PC-3 (cell line): ENCODE data around the gene MAPK1. TPM values are rescaled to one million over a fixed set of nuclear protein-coding genes. Genes with fewer than 3 reads are reported as not detected.
"Not testable (repeated sequence)": the region's sequence is repeated elsewhere in the genome, so short reads cannot be mapped to it uniquely, and the experiment has no call there.

ENCODE experiments used
- ATAC-seq: fragments of 200-7000 bp; cut with Tn5 transposase; 2 replicates; pipeline ENCODE4 v1.9.1; 2020; ENCODE audit warnings: mild to moderate bottlenecking, moderate library complexity
- BruUV-seq: library from RNA; stranded (reverse); fragments of 400-500 nt; replicated peaks from 2 replicates; lab custom pipeline; 2021; lab: Mats Ljungman, UMichigan
- CTCF ChIA-PET: fragments of 300-600 bp; sonication (Branson Sonifier 250); formaldehyde crosslinking; loops from one replicate; lab custom pipeline; 2022; ENCODE audit warnings: antibody characterized with exemption; lab: Charles Lee
- POLR2A ChIA-PET: fragments of 300-600 bp; sonication (Branson Sonifier 250); formaldehyde crosslinking; loops from one replicate; lab custom pipeline; 2022; ENCODE audit warnings: antibody characterized with exemption; ENCODE audit not compliant: unreplicated experiment; lab: Charles Lee
- DNase-seq: peaks from one replicate; pipeline ENCODE4 v3.0.0-alpha.2; 2015
- H2AFZ ChIP-seq: fragments of 300-600 bp; sonication (generic); 2 replicates; pipeline ENCODE4 v1.6.0; 2016; ENCODE audit warnings: antibody characterized with exemption, low read length
- H3F3A ChIP-seq: fragments of 300-600 bp; sonication (generic); one replicate; pipeline ENCODE4 v1.6.0; 2017; ENCODE audit warnings: antibody characterized with exemption, low read length, control low read depth, mild to moderate bottlenecking; ENCODE audit not compliant: unreplicated experiment
- H3K27ac ChIP-seq: fragments of 300-600 bp; sonication (generic); 2 replicates; pipeline ENCODE4 v1.5.1; 2016; ENCODE audit warnings: mild to moderate bottlenecking, low read length
- H3K27me3 ChIP-seq: fragments of 300-600 bp; sonication (generic); 2 replicates; pipeline ENCODE4 v1.6.1; 2016; ENCODE audit warnings: low read length, mixed read lengths
- H3K36me3 ChIP-seq: fragments of 300-600 bp; sonication (generic); 2 replicates; pipeline ENCODE4 v1.6.1; 2016; ENCODE audit warnings: low read depth, mixed run types, low read length, mixed read lengths
- H3K4me1 ChIP-seq: fragments of 300-600 bp; sonication (generic); 2 replicates; pipeline ENCODE4 v1.5.1; 2016; ENCODE audit warnings: low read length; ENCODE audit not compliant: insufficient read depth
- H3K4me2 ChIP-seq: fragments of 300-600 bp; sonication (generic); 2 replicates; pipeline ENCODE4 v1.6.0; 2016; ENCODE audit warnings: low read length
- H3K4me3 ChIP-seq: fragments of 300-600 bp; sonication (generic); 2 replicates; pipeline ENCODE4 v1.5.1; 2016; ENCODE audit warnings: mild to moderate bottlenecking, low read length, mixed read lengths
- H3K79me2 ChIP-seq: fragments of 300-600 bp; sonication (generic); 2 replicates; pipeline ENCODE4 v1.6.1; 2017; ENCODE audit warnings: low read length, mixed read lengths
- H3K9ac ChIP-seq: fragments of 300-600 bp; sonication (generic); 2 replicates; pipeline ENCODE4 v1.6.0; 2016; ENCODE audit warnings: mild to moderate bottlenecking, low read length
- H3K9me2 ChIP-seq: fragments of 300-600 bp; sonication (generic); replicated peaks from 2 replicates; pipeline ENCODE4 v1.6.1; 2016; ENCODE audit warnings: mixed run types, low read length, mixed read lengths
- H3K9me3 ChIP-seq: fragments of 300-600 bp; sonication (generic); 2 replicates; pipeline ENCODE4 v1.6.1; 2016; ENCODE audit warnings: low read length, mixed read lengths
- H4K20me1 ChIP-seq: fragments of 300-600 bp; sonication (generic); 2 replicates; pipeline ENCODE4 v1.6.1; 2016; ENCODE audit warnings: low read length, mixed read lengths
- CTCF ChIP-seq: fragments of 300-600 bp; sonication (generic); conservative IDR thresholded peaks from 2 replicates; pipeline ENCODE4 v1.5.1; 2017; ENCODE audit warnings: antibody characterized with exemption, low read depth, mild to moderate bottlenecking, low read length
- EZH2 ChIP-seq: fragments of 300-600 bp; sonication (generic); IDR thresholded peaks from one replicate; pipeline ENCODE4 v1.6.1; 2017; ENCODE audit warnings: antibody characterized with exemption, mild to moderate bottlenecking, low read length; ENCODE audit not compliant: unreplicated experiment
- EZH2phosphoT487 ChIP-seq: fragments of 300-600 bp; sonication (generic); IDR thresholded peaks from 2 replicates; pipeline ENCODE4 v1.6.1; 2018; ENCODE audit warnings: mild to moderate bottlenecking, antibody characterized with exemption, low read length, borderline replicate concordance
- intact Hi-C: fragments of 100-400 bp; cut with micrococcal nuclease; formaldehyde crosslinking; loops from 2 replicates; pipeline ENCODE4 v1.9.0; 2023
- total RNA-seq: library from RNA; depleted of rRNA; stranded (reverse); fragments of >200 nt; gene quantifications from 2 replicates; pipeline ENCODE4 v1.2.3, GENCODE V29; 2014

MAPK1 gene
- total RNA-seq, 1 experiment from 2014 or later = 25.1 TPM

- DNase-seq (no peak), ATAC-seq (no peak)
- H3K4me3 ChIP-seq = no peak overlapping the region
- no peaks in the 10 kb centered on the region for H3K9me3 ChIP-seq
- no peaks in the 10 kb centered on the region; the same call in 1 of the 2 replicates for H3K36me3 ChIP-seq
- H3K27me3 ChIP-seq = no peaks in the 10 kb centered on the region
- no peak overlapping the region for H3K4me2 ChIP-seq
- H3F3A ChIP-seq = no peaks in the 10 kb centered on the region
- ChIA-PET POLR2A (no interaction called here), CTCF (no interaction called here)
- H4K20me1 ChIP-seq = no peaks in the 10 kb centered on the region
- H3K79me2 ChIP-seq = no peaks in the 10 kb centered on the region
- BruUV-seq = no TSS peak
- no peak overlapping the region for H3K27ac ChIP-seq
- no peak for TF ChIP-seq EZH2
- no peak for TF ChIP-seq EZH2phosphoT487
- no peak for TF ChIP-seq CTCF
- H3K9ac ChIP-seq = no peak overlapping the region
- peaks cover 13% of the 10 kb centered on the region for H3K4me1 ChIP-seq
- intact Hi-C loops = no loop called here
- H2AFZ ChIP-seq = no peak overlapping the region
- H3K9me2 ChIP-seq = no peaks in the 10 kb centered on the region
Observed at GRCh38 chr22:21790359-21790758, 77.1 kb downstream of the MAPK1 start.

GRCh38 chr22:21787565-21787964 is 79.9 kb downstream of the MAPK1 start:
- BruUV-seq, POLR2A ChIA-PET, H3K27me3 ChIP-seq, H2AFZ ChIP-seq, H3K9me3 ChIP-seq, ATAC-seq, H3K36me3 ChIP-seq, H3K9me2 ChIP-seq, H3F3A ChIP-seq, H3K9ac ChIP-seq, CTCF ChIA-PET, H3K27ac ChIP-seq, DNase-seq, H3K4me2 ChIP-seq, H3K79me2 ChIP-seq, H4K20me1 ChIP-seq, intact Hi-C loops, H3K4me3 ChIP-seq: not testable (repeated sequence)
- H3K4me1 ChIP-seq = peaks cover 13% of the 10 kb centered on the region

GRCh38 chr22:21780259-21780658 is 87.2 kb downstream of the MAPK1 start:
- no peaks in the 10 kb centered on the region for H3K79me2 ChIP-seq
- ChIA-PET POLR2A (no interaction called here), CTCF (no interaction called here)
- DNase-seq = no peak
- H3K9ac ChIP-seq = no peak overlapping the region
- no peaks in the 10 kb centered on the region for H3K9me2 ChIP-seq
- no TSS peak for BruUV-seq
- ATAC-seq = no peak
- no peaks in the 10 kb centered on the region for H3K27me3 ChIP-seq
- H3K4me1 ChIP-seq = no peaks in the 10 kb centered on the region
- no peak for TF ChIP-seq CTCF
- TF ChIP-seq EZH2phosphoT487 = no peak
- TF ChIP-seq EZH2 = no peak
- intact Hi-C loops = no loop called here
- no peak overlapping the region for H3K4me2 ChIP-seq
- no peak overlapping the region for H3K4me3 ChIP-seq
- no peaks in the 10 kb centered on the region for H3K9me3 ChIP-seq
- no peaks in the 10 kb centered on the region for H4K20me1 ChIP-seq
- H3K36me3 ChIP-seq = peaks cover 3% of the 10 kb centered on the region
- H3F3A ChIP-seq = no peaks in the 10 kb centered on the region
- no peak overlapping the region for H2AFZ ChIP-seq
- H3K27ac ChIP-seq = no peak overlapping the region
